NCI-H128 (cell line): ENCODE results near the gene STARD3NL.
A peak's percentile ranks its signal among the peaks of the same experiment; 100 is the strongest.
"Not testable (repeated sequence)": the region's sequence is repeated elsewhere in the genome, so short reads cannot be mapped to it uniquely, and the experiment has no call there.

Experiments
- DNase-seq: peaks from one replicate; lab custom pipeline; 2025; ENCODE audit not compliant: unreplicated experiment; lab: John Stamatoyannopoulos, UW

The STARD3NL gene

GRCh38 chr7:38220452-38220851, 42.4 kb downstream of the STARD3NL start:
- DNase-seq, result no peak

GRCh38 chr7:38222481-38223096, 44.5 kb downstream of the STARD3NL start:
- DNase-seq, result peak; percentile 15

- no peak for DNase-seq
Observed at GRCh38 chr7:38223306-38223705, 45.3 kb downstream of the STARD3NL start.

DNA sequence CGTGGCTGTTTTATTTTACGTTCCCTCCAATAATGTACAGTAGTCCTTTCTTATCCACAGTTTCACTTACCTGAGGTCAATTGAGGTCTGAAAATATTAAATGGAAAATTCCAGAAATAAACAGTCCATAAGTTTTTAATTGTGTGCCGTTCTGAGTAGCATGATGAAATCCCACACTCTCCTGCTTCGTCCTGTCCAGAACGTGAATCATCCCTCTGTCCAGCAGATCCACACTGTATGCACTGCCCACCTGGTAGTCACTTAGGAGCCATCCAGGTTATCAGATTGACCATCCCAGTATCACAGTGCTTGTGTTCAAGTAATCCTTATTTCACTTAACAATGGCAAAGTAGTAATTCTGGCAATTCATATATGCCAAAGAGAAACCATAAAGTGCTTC, 46.3 kb downstream of the STARD3NL start:
- no peak for DNase-seq

DNA sequence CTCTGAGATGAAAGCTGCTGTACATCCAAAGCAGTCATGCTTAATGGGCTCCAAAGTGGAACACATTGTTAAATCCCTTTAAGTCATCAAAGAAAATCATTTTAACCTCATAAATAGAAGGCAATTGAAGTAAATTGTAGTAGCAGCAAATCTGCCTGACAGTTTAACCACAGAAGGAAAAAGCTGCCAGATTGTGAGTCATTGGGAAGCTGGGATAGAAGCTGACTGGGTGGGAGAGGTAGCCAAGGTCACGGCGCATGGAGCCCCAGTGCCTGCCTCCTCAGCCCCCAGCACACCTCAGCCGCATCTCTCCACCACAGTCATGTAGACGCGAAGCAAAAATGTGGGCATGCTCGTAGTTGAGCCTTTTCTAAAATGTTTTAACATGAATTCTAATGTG, 51.3 kb downstream of the STARD3NL start:
- DNase-seq, result no peak

DNA sequence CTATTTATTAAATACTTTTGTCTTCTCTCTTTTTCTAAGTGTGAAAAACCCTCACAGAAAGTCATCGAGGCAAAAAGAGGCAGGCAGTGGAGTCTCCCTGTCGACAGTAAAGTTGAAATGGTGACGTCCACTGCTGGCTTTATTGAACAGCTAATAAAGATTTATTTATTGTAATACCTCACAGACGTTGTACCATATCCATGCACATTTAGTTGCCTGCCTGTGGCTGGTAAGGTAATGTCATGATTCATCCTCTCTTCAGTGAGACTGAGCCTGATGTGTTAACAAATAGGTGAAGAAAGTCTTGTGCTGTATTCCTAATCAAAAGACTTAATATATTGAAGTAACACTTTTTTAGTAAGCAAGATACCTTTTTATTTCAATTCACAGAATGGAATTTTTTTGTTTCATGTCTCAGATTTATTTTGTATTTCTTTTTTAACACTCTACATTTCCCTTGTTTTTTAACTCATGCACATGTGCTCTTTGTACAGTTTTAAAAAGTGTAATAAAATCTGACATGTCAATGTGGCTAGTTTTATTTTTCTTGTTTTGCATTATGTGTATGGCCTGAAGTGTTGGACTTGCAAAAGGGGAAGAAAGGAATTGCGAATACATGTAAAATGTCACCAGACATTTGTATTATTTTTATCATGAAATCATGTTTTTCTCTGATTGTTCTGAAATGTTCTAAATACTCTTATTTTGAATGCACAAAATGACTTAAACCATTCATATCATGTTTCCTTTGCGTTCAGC, 52.0 kb downstream of the STARD3NL start:
- DNase-seq, result no peak

DNA sequence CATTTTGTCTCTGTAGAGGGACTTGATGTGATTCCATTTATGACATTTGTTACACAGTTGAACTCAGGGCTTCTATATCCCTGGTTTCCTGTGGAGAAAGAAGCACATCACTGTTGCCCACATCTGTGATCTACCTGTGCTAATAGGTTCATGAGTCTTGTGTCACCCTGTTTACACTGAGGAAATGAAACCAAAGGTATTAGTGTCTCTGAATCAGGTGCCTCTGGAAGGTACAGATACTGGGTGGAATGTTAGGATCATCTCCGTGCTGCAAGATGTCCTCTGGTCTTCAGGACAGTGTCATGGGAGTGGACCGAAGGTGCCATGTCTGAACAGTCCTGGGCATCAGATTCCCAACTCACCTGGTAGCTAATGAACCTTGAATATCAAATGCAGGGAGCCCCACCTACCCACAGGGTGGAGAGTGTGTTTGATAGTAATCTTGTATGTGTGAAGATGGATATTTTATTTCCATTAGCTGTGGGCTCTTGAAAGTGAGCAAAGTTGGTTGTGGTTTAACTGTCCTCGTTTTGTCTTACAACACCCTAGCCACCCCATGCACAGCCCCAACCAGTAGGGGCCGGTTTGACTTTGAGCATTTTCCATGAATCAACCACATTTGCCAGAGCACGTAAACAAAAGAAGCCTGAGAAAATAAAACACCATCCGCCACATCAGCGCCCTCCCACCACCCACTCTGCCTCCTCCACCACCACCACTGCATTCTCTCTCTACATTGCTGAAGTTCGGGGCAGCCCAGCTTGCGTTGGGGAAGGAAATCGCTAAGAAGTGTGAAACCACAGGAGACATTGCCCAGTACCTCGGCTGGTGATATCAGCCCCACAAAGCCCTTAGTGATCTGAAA, 54.7 kb downstream of the STARD3NL start:
- no peak for DNase-seq

- DNase-seq, result not testable (repeated sequence)
Observed at GRCh38 chr7:38234759-38235158, 56.7 kb downstream of the STARD3NL start.

DNA sequence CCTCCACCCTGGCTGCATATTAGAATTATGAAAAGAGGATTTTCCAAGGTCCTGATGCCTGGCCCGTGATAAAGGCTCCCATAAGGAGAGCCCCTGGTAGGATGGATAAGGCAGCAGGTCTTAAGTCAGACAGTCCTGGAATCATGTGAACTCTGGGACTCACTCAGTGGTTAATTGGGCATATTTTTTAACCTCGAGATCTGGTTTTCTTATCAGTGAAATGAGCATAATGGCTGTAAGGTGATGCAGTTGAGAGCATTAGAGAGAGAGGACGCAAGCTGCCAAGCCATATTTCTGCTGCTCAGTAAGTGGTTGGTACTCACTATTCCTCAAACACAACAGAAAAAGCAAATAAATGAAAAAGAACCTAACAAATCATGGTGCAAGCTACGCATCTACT, 57.6 kb downstream of the STARD3NL start:
- no peak for DNase-seq

DNA sequence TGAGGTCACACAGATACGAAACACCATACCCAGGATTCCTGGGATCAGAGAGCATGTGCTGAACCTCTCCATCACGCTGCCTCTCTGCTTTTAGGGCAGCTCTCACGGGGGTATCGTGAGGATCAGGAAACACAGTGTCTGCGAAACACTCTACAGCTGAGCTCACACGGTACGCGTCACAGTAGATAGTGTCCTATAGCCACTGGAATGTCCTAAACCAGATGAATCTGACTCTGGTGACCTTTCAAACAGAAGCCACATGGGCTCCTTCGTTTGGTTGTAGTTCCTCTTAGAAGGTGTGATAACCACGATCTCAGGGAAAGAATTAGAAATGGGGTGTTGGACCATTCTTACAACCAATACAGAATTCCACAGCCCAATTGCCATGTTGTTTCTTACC, 61.1 kb downstream of the STARD3NL start:
- DNase-seq, result not testable (repeated sequence)

GRCh38 chr7:38241071-38241470, 63.0 kb downstream of the STARD3NL start:
- DNase-seq, result no peak

- no peak for DNase-seq
Observed at GRCh38 chr7:38242814-38243213, 64.8 kb downstream of the STARD3NL start.

- DNase-seq, result not testable (repeated sequence)
Observed at GRCh38 chr7:38243345-38243744, 65.3 kb downstream of the STARD3NL start.

DNA sequence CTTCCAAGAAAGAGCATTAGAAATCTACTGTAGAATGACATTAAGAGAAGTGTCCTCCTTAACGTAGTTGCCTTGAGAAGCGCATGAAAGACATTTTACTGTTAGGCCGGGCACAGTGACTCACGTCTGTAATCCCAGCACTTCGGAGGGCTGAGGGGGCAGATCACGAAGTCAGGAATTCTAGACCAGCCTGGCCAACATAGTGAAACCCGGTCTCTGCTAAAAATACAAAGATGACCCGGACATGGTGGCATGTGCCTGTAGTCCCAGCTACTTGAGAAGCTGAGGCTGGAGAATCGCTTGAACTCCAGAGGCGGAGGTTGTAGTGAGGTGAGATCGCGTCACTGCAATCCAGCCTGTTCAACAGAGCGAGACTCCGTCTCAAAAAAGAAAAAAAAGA, 66.5 kb downstream of the STARD3NL start:
- DNase-seq, result no peak

DNA sequence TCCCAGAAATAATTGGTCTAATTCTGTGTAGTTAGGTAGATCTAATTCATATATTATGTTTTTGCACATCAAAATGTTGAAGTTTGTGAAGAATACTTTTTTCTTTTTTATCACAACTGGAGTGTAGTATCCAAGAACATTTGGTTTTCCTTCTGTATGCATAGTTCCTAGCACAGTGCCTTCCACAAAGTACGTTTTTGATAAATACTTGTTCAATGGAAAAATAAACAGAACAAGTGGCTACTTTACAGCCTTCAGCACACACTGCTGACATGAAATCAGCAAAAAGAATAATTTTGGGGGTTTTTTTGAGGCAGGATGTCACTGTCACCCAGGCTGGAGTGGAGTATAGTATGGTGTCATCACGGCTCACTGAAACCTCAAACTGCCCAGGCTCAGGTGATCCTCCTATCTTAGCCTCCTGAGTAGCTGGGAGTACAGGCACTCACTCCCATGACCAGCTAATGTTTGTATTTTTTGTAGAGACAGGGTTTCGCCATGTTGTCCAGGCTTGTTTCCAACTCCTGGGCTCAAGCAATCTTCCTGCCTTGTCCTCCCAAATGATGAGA, 67.4 kb downstream of the STARD3NL start:
- DNase-seq, result no peak

DNA sequence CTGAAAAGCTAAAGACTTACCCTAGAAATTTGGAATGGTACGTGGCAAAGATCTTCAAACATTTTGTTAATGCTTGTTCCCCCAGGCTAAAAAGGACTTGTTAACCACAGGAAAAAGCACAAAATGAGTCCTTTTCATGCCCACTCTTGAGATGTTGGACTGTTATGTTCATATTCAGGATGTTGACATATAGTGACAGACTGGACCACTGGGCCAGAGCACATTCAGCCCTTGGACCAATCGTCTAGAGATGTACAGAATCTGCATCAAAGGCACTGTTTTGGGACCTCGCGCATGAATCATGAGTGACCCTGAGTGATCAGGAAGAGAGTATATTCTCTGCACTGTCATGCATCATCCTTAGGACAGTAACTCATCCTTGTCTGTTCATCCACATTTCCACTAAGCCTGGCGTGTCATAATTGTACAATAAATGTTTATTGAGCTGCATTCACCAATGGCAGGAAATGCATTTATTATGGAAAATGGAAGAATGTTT, 70.1 kb downstream of the STARD3NL start:
- no peak for DNase-seq

DNA sequence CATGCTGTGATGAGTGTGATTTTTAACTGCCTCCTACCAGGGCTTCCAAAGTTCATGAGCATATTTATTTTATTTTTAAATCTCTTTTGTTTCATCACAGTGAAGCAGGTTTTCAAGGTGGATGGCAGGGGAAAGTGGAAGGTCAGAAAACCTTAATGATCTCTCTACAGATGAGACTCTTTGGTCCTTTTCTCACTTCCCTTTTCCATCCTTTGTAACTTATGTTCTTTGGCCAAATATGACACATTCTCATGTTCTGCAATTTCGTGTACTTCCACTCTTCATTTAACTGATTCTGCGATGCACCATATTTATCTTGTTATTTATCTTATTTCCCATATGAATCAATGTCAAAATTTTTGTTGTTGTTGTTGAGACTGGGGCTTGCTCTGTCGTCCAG, 71.8 kb downstream of the STARD3NL start:
- not testable (repeated sequence) for DNase-seq

DNA sequence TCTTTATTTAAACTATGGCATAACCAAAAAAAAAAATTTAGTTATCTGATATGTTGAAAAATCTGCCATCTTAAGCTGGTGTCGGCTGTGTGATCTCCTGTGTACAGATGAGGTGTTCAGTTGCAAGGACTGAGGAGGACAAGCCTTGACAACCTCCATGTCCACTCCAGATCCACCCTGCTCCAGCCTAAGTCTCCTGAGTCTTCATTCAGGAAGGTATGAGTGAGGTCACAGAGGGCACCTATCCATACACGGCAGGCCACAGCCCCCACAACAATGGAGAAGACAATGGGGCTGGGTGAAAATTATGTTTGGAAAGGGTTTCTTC, 79.3 kb downstream of the STARD3NL start:
- DNase-seq, result no peak

DNA sequence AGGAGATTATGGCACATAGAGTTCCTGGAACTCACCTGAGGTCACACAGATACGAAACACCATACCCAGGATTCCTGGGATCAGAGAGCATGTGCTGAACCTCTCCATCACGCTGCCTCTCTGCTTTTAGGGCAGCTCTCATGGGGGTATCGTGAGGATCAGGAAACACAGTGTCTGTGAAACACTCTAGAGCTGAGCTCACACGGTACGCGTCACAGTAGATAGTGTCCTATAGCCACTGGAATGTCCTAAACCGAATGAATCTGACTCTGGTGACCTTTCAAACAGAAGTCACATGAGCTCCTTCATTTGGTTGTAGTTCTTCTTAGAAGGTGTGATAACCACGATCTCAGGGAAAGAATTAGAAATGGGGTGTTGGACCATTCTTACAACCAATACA, 81.1 kb downstream of the STARD3NL start:
- DNase-seq, result not testable (repeated sequence)

DNA sequence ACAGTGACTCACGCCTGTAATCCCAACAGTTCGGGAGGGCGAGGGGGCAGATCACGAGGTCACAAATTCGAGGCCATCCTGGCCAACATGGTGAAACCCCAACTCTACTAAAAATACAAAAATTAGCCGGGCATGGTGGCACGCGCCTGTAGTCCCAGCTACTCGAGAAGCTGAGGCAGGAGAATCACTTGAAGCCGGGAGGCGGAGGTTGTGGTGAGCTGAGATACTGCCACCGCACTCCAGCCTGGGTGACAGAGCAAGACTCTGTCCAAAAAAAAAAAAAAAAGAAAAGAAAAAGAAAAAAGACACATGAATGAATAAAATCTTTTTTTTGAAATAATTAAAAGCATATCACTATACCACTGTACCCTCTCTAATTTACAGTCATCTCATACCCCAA, 83.6 kb downstream of the STARD3NL start:
- not testable (repeated sequence) for DNase-seq

- DNase-seq, result not testable (repeated sequence)
Observed at GRCh38 chr7:38262026-38262425, 84.0 kb downstream of the STARD3NL start.
